ENCODE results near the gene DHRS4L2. TPM values are rescaled to one million over a fixed set of nuclear protein-coding genes. Genes with fewer than 3 reads are reported as not detected.

The DHRS4L2 gene
- total and polyA plus RNA-seq, 2 of the 4 experiments (the other 2 are of a cell fraction): 11.1 to 19.6 TPM

DNA sequence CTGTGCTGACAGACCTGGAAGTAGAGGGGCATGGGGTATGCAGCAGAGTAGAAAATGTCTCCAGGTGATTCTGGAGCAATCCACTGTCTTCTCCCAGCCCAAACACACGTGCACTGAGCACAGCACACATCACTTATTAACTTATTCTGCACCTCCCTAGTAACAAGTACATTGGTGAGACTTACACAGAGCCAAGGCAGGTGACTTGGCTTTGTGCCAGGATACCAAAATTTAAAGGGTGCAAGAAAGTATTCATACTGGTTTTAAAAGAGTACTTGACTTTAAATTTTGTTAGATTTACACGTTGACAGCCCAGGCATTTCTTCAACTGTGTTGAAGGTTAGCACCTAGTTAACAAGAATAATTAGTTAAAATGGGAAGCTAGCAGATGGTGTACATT is 52.0 kb downstream of the DHRS4L2 start:
- H4K20me1 ChIP-seq (ENCODE audit: insufficient read depth, low read length): no peaks in the 10 kb centered on the region
- no peak overlapping the region for H4K5ac ChIP-seq (ENCODE audit: low read depth, low read length)
- TF ChIP-seq RCOR1 (IDR thresholded peaks at IDR 0.05; ENCODE audit: insufficient replicate concordance, low read length): no peak
- TF ChIP-seq BHLHE40 (IDR thresholded peaks at IDR 0.05; ENCODE audit: low read depth, low read length): no peak
- no peak overlapping the region for H2AK9ac ChIP-seq (replicated peaks; ENCODE audit: low read depth, low read length, poor library complexity)
- H3K79me1 ChIP-seq (ENCODE audit: low read depth in 1 of 2, low read length in 2 of 2): no peaks in the 10 kb centered on the region
- H4K8ac ChIP-seq (ENCODE audit: low read depth in 2 of 2, low read length in 2 of 2): no peak overlapping the region
- intact Hi-C loops (cut with micrococcal nuclease) (no loop called here), dilution Hi-C loops (cut with HindIII; ENCODE audit: low sequenced_read_pairs, unreplicated experiment) (no loop called here), in situ Hi-C loops (cut with MboI; ENCODE audit: low sequenced_read_pairs) (no loop called here)
- H3K4ac ChIP-seq (ENCODE audit: low read depth, low read length): no peak overlapping the region
- DNase-seq (no peak), ATAC-seq (ENCODE audit: low read depth) (no peak)
- no peak overlapping the region for H2AFZ ChIP-seq (replicated peaks; ENCODE audit: low read length, poor library complexity)
- no peaks in the 10 kb centered on the region for H3K9me1 ChIP-seq (ENCODE audit: insufficient read depth, low read length)
- H3K9me3 ChIP-seq (ENCODE audit: control insufficient read depth, insufficient read depth, low read length): no peaks in the 10 kb centered on the region
- no peak overlapping the region for H3K23ac ChIP-seq (ENCODE audit: low read depth, low read length)
- H3K27me3 ChIP-seq (ENCODE audit: control insufficient read depth, insufficient read depth, low read length): peaks cover 7% of the 10 kb centered on the region
- H3K27ac ChIP-seq (ENCODE audit: insufficient read depth, low read length): no peak overlapping the region
- H3K4me3 ChIP-seq (ENCODE audit: insufficient read depth, low read depth, low read length): no peak overlapping the region
- no peak overlapping the region for H3K56ac ChIP-seq (ENCODE audit: extremely low read depth, insufficient read depth, low read length)
- 0% methylated on average over 1 of the region's 2 CpGs; no CpG with 5 or more reads in 1 of the 2 experiments for WGBS, 2 experiments (ENCODE audit: extremely low coverage in 2 of 2, insufficient read length in 1 of 2)
- H3K14ac ChIP-seq (replicated peaks; ENCODE audit: low read depth, low read length): no peak overlapping the region
- H3K36me3 ChIP-seq (ENCODE audit: control insufficient read depth, insufficient read depth, low read length): no peaks in the 10 kb centered on the region
- no peak overlapping the region for H4K91ac ChIP-seq (ENCODE audit: insufficient read depth, low read depth, low read length)
- no peak overlapping the region for H3K9ac ChIP-seq (ENCODE audit: low read depth, low read length)
- H3K4me1 ChIP-seq (ENCODE audit: control insufficient read depth, insufficient read depth, low read length): no peaks in the 10 kb centered on the region
- no peak overlapping the region for H2AK5ac ChIP-seq (ENCODE audit: low read depth, low read length)
- H2BK15ac ChIP-seq (ENCODE audit: low read depth, low read length): no peak overlapping the region
- POLR2A ChIA-PET (ENCODE audit: unreplicated experiment): no interaction called here
- H2BK120ac ChIP-seq (ENCODE audit: low read depth, low read length): no peak overlapping the region
- H3K18ac ChIP-seq (ENCODE audit: low read depth, low read length): no peak overlapping the region
- BruUV-seq (replicated peaks): no TSS peak
- H3K4me2 ChIP-seq (ENCODE audit: low read depth, low read length): no peak overlapping the region
- CTCF ChIA-PET: interaction anchor here (1.5 kb wide), 1 partner anchor 18 kb away, joined by 4 read pairs; no protein-coding TSS in a partner anchor
- no peak overlapping the region for H2BK20ac ChIP-seq (ENCODE audit: low read depth, low read length)
- H2BK5ac ChIP-seq (ENCODE audit: low read depth, low read length, poor library complexity, severe bottlenecking): no peak overlapping the region
